ENCODE data around the gene TRIO. TPM values are rescaled to one million over a fixed set of nuclear protein-coding genes. Genes with fewer than 3 reads are reported as not detected.

TRIO gene
- total and polyA plus RNA-seq, 2 donors (not counting 3 experiments of a cell fraction or from before 2014, with no cell fraction given) = 82.9 to 248 TPM

DNA sequence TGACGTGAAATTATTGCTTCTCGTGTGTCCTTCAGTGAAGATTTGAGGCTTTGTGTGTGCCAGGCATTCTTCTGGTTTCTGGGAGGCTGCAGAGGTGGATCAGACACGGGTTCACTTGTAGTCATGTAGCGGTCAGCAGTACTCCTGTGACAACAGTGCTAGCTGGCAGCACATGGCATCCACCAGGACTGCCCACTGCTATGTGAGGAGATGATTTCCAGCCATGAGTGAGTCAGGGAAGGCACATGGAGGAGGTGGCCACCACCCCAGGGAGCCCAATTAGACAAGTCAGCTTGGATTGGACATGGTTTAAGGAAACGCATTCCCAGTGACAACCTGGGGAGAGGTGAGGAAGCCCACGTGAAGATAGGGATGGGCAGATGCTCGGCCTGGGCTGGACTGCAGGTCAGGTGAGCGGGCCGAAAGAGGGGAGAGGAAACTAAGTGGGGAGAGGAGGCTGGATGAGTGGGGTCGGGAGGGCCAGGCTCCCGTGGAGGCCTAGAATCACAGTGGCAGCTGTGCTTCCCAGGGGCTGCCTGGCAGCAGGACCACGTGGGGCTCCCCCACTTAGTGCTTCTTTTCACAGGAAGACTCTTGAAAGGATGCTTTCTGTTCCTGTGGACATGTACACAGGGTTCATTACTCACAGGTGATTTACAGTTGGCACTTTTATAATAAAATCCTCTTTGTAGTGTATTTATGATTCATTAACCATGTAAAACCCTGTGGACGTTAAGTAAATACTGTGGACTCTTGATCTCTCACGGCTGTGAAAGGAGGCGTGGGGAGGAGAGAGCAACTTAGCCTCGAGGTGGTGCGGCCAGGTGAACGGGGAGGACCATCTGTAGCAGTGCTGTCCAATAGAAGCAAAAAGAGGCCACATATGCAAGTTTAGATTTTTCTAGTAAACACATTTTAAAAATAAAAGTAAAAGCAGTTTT is 358.5 kb downstream of the TRIO start:
- Histone ChIP-seq H3K9ac (replicated peaks; ENCODE audit: extremely low read depth, insufficient read depth, low read length) (no peak overlapping the region), H3K36me3 (ENCODE audit: control insufficient read depth in 2 of 2, extremely low read depth in 1 of 2, insufficient read depth in 2 of 2, low read length in 2 of 2) (peaks cover 29 to 65% of the 10 kb centered on the region in 2 experiments), H2AFZ (ENCODE audit: low read depth, low read length) (no peak overlapping the region), H3K4me2 (ENCODE audit: insufficient read depth, low read length) (no peak overlapping the region), H3K4me1 (ENCODE audit: control insufficient read depth, extremely low read depth, insufficient read depth, low read length) (no peaks in the 10 kb centered on the region), H3K9me3 (replicated peaks; ENCODE audit: control insufficient read depth, insufficient read depth, low read length) (no peaks in the 10 kb centered on the region), H3K9me1 (replicated peaks; ENCODE audit: control insufficient read depth, extremely low read depth, insufficient read depth, low read length) (no peaks in the 10 kb centered on the region), H3K79me2 (ENCODE audit: control insufficient read depth, insufficient read depth, low read length) (no peaks in the 10 kb centered on the region), H3K27ac (ENCODE audit: insufficient read depth, low read depth, low read length) (no peak overlapping the region), H3K4me3 (replicated peaks in 1 of 3; ENCODE audit: insufficient read depth in 1 of 3, low read depth in 1 of 3, low read length in 3 of 3) (no peak overlapping the region), H3K27me3 (ENCODE audit: control insufficient read depth in 2 of 2, insufficient read depth in 2 of 2, low read length in 2 of 2) (no peaks in the 10 kb centered on the region), H4K20me1 (replicated peaks; ENCODE audit: control insufficient read depth, extremely low read depth, insufficient read depth, low read length) (no peaks in the 10 kb centered on the region)
- intact Hi-C loops (cut with micrococcal nuclease) (no loop called here), dilution Hi-C loops (cut with MboI; ENCODE audit: extremely low pct_ligation_motif_present, low sequenced_read_pairs) (no loop called here)
- FAIRE-seq (no peak), DNase-seq (ENCODE audit: low read depth, low spot score) (no peak)
- TF ChIP-seq POLR2A (IDR thresholded peaks at IDR 0.05; ENCODE audit: low read depth, low read length) (no peak), POLR2AphosphoS5 (IDR thresholded peaks at IDR 0.05; ENCODE audit: insufficient read depth, low read depth, low read length) (no peak), JUN (IDR thresholded peaks at IDR 0.05; ENCODE audit: borderline replicate concordance, insufficient read depth, insufficient read length, low read depth) (no peak), FOS (IDR thresholded peaks at IDR 0.05; ENCODE audit: borderline replicate concordance, insufficient read depth, low read length) (no peak)
- TF ChIP-seq, protein P1, sequence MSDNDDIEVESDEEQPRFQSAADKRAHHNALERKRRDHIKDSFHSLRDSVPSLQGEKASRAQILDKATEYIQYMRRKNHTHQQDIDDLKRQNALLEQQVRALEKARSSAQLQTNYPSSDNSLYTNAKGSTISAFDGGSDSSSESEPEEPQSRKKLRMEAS (IDR thresholded peaks at IDR 0.05; ENCODE audit: insufficient read depth, insufficient read length) = no peak
- no TSS peak for BruUV-seq (replicated peaks)
- ChIA-PET POLR2A (no interaction called here), CTCF (no interaction called here)

DNA sequence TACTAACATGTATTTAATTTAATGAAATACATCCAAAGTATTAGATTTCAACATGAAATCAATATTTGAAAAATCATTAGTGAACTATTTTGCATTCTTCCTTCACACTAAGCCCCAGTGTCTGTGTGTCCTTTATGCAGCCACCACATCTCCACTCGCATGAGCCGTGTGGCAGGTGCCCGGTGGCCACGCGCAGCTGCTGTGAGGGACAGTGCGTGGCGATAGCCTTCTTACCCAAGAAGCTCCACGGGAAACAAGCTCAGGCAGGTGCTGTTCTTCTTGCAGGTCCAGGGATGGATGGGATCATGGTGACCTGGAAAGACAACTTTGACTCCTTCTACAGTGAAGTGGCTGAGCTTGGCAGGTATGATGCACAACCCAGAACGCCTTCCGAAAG is 359.1 kb downstream of the TRIO start:
- Histone ChIP-seq H4K20me1 (replicated peaks; ENCODE audit: control insufficient read depth, extremely low read depth, insufficient read depth, low read length) (no peaks in the 10 kb centered on the region), H3K27me3 (ENCODE audit: control insufficient read depth in 2 of 2, insufficient read depth in 2 of 2, low read length in 2 of 2) (no peaks in the 10 kb centered on the region), H3K36me3 (ENCODE audit: control insufficient read depth in 2 of 2, extremely low read depth in 1 of 2, insufficient read depth in 2 of 2, low read length in 2 of 2) (peaks cover 24 to 66% of the 10 kb centered on the region in 2 experiments), H3K4me2 (ENCODE audit: insufficient read depth, low read length) (no peak overlapping the region), H3K9me3 (replicated peaks; ENCODE audit: control insufficient read depth, insufficient read depth, low read length) (no peaks in the 10 kb centered on the region), H2AFZ (ENCODE audit: low read depth, low read length) (no peak overlapping the region), H3K9me1 (replicated peaks; ENCODE audit: control insufficient read depth, extremely low read depth, insufficient read depth, low read length) (no peaks in the 10 kb centered on the region), H3K4me3 (replicated peaks in 1 of 3; ENCODE audit: insufficient read depth in 1 of 3, low read depth in 1 of 3, low read length in 3 of 3) (no peak overlapping the region), H3K79me2 (ENCODE audit: control insufficient read depth, insufficient read depth, low read length) (no peaks in the 10 kb centered on the region), H3K27ac (ENCODE audit: insufficient read depth, low read depth, low read length) (no peak overlapping the region), H3K4me1 (ENCODE audit: control insufficient read depth, extremely low read depth, insufficient read depth, low read length) (no peaks in the 10 kb centered on the region), H3K9ac (replicated peaks; ENCODE audit: extremely low read depth, insufficient read depth, low read length) (no peak overlapping the region)
- dilution Hi-C loops (cut with MboI; ENCODE audit: extremely low pct_ligation_motif_present, low sequenced_read_pairs) = no loop called here
- FAIRE-seq (no peak), DNase-seq (ENCODE audit: low read depth, low spot score) (no peak)
- ChIA-PET POLR2A (no interaction called here), CTCF (no interaction called here)
- intact Hi-C loops (cut with micrococcal nuclease) = no loop called here
- TF ChIP-seq EZH2 (IDR thresholded peaks at IDR 0.05; ENCODE audit: borderline replicate concordance, low read depth, low read length, severe bottlenecking) = no peak
- TF ChIP-seq, protein P2, sequence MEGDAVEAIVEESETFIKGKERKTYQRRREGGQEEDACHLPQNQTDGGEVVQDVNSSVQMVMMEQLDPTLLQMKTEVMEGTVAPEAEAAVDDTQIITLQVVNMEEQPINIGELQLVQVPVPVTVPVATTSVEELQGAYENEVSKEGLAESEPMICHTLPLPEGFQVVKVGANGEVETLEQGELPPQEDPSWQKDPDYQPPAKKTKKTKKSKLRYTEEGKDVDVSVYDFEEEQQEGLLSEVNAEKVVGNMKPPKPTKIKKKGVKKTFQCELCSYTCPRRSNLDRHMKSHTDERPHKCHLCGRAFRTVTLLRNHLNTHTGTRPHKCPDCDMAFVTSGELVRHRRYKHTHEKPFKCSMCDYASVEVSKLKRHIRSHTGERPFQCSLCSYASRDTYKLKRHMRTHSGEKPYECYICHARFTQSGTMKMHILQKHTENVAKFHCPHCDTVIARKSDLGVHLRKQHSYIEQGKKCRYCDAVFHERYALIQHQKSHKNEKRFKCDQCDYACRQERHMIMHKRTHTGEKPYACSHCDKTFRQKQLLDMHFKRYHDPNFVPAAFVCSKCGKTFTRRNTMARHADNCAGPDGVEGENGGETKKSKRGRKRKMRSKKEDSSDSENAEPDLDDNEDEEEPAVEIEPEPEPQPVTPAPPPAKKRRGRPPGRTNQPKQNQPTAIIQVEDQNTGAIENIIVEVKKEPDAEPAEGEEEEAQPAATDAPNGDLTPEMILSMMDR (IDR thresholded peaks at IDR 0.05; ENCODE audit: extremely low read depth in 1 of 2, insufficient read depth in 1 of 2, low read depth in 1 of 2, low read length in 2 of 2) = no peak
- no peak for TF ChIP-seq POLR2A (IDR thresholded peaks at IDR 0.05; ENCODE audit: low read depth, low read length)
- no peak for TF ChIP-seq FOS (IDR thresholded peaks at IDR 0.05; ENCODE audit: borderline replicate concordance, insufficient read depth, low read length)
- TF ChIP-seq GATA2 (IDR thresholded peaks at IDR 0.05; ENCODE audit: insufficient read depth, insufficient read length, low read depth, low read length) = no peak
- TF ChIP-seq, protein P1 (IDR thresholded peaks at IDR 0.05; ENCODE audit: insufficient read depth, insufficient read length) = no peak
- TF ChIP-seq JUN (IDR thresholded peaks at IDR 0.05; ENCODE audit: borderline replicate concordance, insufficient read depth, insufficient read length, low read depth) = no peak
- TF ChIP-seq POLR2AphosphoS5 (IDR thresholded peaks at IDR 0.05; ENCODE audit: insufficient read depth, low read depth, low read length) = no peak
- no peak for TF ChIP-seq MYC (IDR thresholded peaks at IDR 0.05; ENCODE audit: low read depth, low read length)
- BruUV-seq (replicated peaks) = no TSS peak
